ENCODE measurements around the gene CPNE8. TPM values are rescaled to one million over a fixed set of nuclear protein-coding genes. Genes with fewer than 3 reads are reported as not detected.

The CPNE8 gene
- total RNA-seq, 1 donor from 2014 or later = 9.4 TPM

GRCh38 chr12:38844267-38844666 is 61.1 kb downstream of the CPNE8 start:
- Histone ChIP-seq H4K20me1 (ENCODE audit: insufficient read depth, low read length) (no peaks in the 10 kb centered on the region), H3K4me2 (ENCODE audit: low read length) (no peak overlapping the region), H3K27me3 (ENCODE audit: insufficient read depth, low read length) (no peaks in the 10 kb centered on the region), H3K4me3 (ENCODE audit: insufficient read depth, low read depth, low read length) (no peak overlapping the region), H3K4me1 (ENCODE audit: insufficient read depth, low read length) (no peaks in the 10 kb centered on the region), H3K9ac (ENCODE audit: low read length) (no peak overlapping the region), H3K27ac (ENCODE audit: low read depth, low read length) (no peak overlapping the region), H3K36me3 (ENCODE audit: insufficient read depth, low read length) (no peaks in the 10 kb centered on the region), H2AFZ (ENCODE audit: low read depth, low read length) (no peak overlapping the region), H3K9me3 (ENCODE audit: insufficient read depth, low read depth, low read length) (no peaks in the 10 kb centered on the region), H3K79me2 (ENCODE audit: insufficient read depth, low read length) (no peaks in the 10 kb centered on the region)
- no peak for TF ChIP-seq CTCF (IDR thresholded peaks at IDR 0.05; ENCODE audit: insufficient read depth, low read depth, low read length)
- TF ChIP-seq EZH2 (IDR thresholded peaks at IDR 0.05; ENCODE audit: insufficient read depth, low read length) = no peak
- no peak for DNase-seq (ENCODE audit: low read depth)
- no peaks in the 10 kb centered on the region for H3K4me1 Mint-ChIP-seq (ENCODE audit: low read depth, unreplicated experiment)
- H3K36me3 Mint-ChIP-seq (ENCODE audit: low read depth, unreplicated experiment) = no peaks in the 10 kb centered on the region
- H3K27me3 Mint-ChIP-seq (ENCODE audit: low read depth, unreplicated experiment) = no peaks in the 10 kb centered on the region
- no peak for FAIRE-seq
- H3K9me3 Mint-ChIP-seq (ENCODE audit: unreplicated experiment) = no peaks in the 10 kb centered on the region
- H3K27ac Mint-ChIP-seq (ENCODE audit: unreplicated experiment) = no peak overlapping the region
- H3K4me3 Mint-ChIP-seq (ENCODE audit: unreplicated experiment) = no peak overlapping the region

- H3K4me2 ChIP-seq (ENCODE audit: low read length) = no peak overlapping the region
- no peak overlapping the region for H3K4me3 ChIP-seq (ENCODE audit: insufficient read depth, low read depth, low read length)
- no peak overlapping the region for H2AFZ ChIP-seq (ENCODE audit: low read depth, low read length)
- no peak overlapping the region for H3K27ac ChIP-seq (ENCODE audit: low read depth, low read length)
- no peaks in the 10 kb centered on the region for H3K4me1 ChIP-seq (ENCODE audit: insufficient read depth, low read length)
- no peaks in the 10 kb centered on the region for H3K36me3 ChIP-seq (ENCODE audit: insufficient read depth, low read length)
- FAIRE-seq = no peak
- no peak overlapping the region for H3K4me3 Mint-ChIP-seq (ENCODE audit: unreplicated experiment)
- no peaks in the 10 kb centered on the region for H3K79me2 ChIP-seq (ENCODE audit: insufficient read depth, low read length)
- H3K9me3 ChIP-seq (ENCODE audit: insufficient read depth, low read depth, low read length) = no peaks in the 10 kb centered on the region
- no peaks in the 10 kb centered on the region for H3K27me3 ChIP-seq (ENCODE audit: insufficient read depth, low read length)
- H3K36me3 Mint-ChIP-seq (ENCODE audit: low read depth, unreplicated experiment) = peaks cover 4% of the 10 kb centered on the region
- no peaks in the 10 kb centered on the region for H4K20me1 ChIP-seq (ENCODE audit: insufficient read depth, low read length)
- H3K9ac ChIP-seq (ENCODE audit: low read length) = no peak overlapping the region
- no peak for DNase-seq (ENCODE audit: low read depth)
- H3K9me3 Mint-ChIP-seq (ENCODE audit: unreplicated experiment) = peaks cover 5% of the 10 kb centered on the region
- H3K4me1 Mint-ChIP-seq (ENCODE audit: low read depth, unreplicated experiment) = no peaks in the 10 kb centered on the region
- no peaks in the 10 kb centered on the region for H3K27me3 Mint-ChIP-seq (ENCODE audit: low read depth, unreplicated experiment)
- TF ChIP-seq EZH2 (IDR thresholded peaks at IDR 0.05; ENCODE audit: insufficient read depth, low read length) (no peak), CTCF (IDR thresholded peaks at IDR 0.05; ENCODE audit: insufficient read depth, low read depth, low read length) (no peak)
- H3K27ac Mint-ChIP-seq (ENCODE audit: unreplicated experiment) = no peak overlapping the region
Observed at GRCh38 chr12:38838056-38838850, 67.1 kb downstream of the CPNE8 start.

- Histone ChIP-seq H2AFZ (ENCODE audit: low read depth, low read length) (no peak overlapping the region), H4K20me1 (ENCODE audit: insufficient read depth, low read length) (no peaks in the 10 kb centered on the region), H3K79me2 (ENCODE audit: insufficient read depth, low read length) (no peaks in the 10 kb centered on the region), H3K27ac (ENCODE audit: low read depth, low read length) (no peak overlapping the region), H3K9ac (ENCODE audit: low read length) (no peak overlapping the region), H3K4me2 (ENCODE audit: low read length) (no peak overlapping the region), H3K9me3 (ENCODE audit: insufficient read depth, low read depth, low read length) (no peaks in the 10 kb centered on the region), H3K4me3 (ENCODE audit: insufficient read depth, low read depth, low read length) (no peak overlapping the region), H3K27me3 (ENCODE audit: insufficient read depth, low read length) (no peaks in the 10 kb centered on the region), H3K36me3 (ENCODE audit: insufficient read depth, low read length) (no peaks in the 10 kb centered on the region), H3K4me1 (ENCODE audit: insufficient read depth, low read length) (no peaks in the 10 kb centered on the region)
- no peak for TF ChIP-seq CTCF (IDR thresholded peaks at IDR 0.05; ENCODE audit: insufficient read depth, low read depth, low read length)
- TF ChIP-seq EZH2 (IDR thresholded peaks at IDR 0.05; ENCODE audit: insufficient read depth, low read length) = no peak
- H3K4me1 Mint-ChIP-seq (ENCODE audit: low read depth, unreplicated experiment) = no peaks in the 10 kb centered on the region
- H3K9me3 Mint-ChIP-seq (ENCODE audit: unreplicated experiment) = peaks cover 5% of the 10 kb centered on the region
- H3K27me3 Mint-ChIP-seq (ENCODE audit: low read depth, unreplicated experiment) = no peaks in the 10 kb centered on the region
- no peak overlapping the region for H3K27ac Mint-ChIP-seq (ENCODE audit: unreplicated experiment)
- FAIRE-seq = no peak
- H3K4me3 Mint-ChIP-seq (ENCODE audit: unreplicated experiment) = no peak overlapping the region
- H3K36me3 Mint-ChIP-seq (ENCODE audit: low read depth, unreplicated experiment) = peaks cover 4% of the 10 kb centered on the region
- no peak for DNase-seq (ENCODE audit: low read depth)
Observed at GRCh38 chr12:38831715-38832114, 73.7 kb downstream of the CPNE8 start.
